Heart right ventricle (tissue), 16 donors: ENCODE data around the gene PRR23B. TPM values are rescaled to one million over a fixed set of nuclear protein-coding genes. Genes with fewer than 3 reads are reported as not detected.

Experiments used
- ATAC-seq, 8 donors: fragments of 200-7000 bp; cut with Tn5 transposase; one replicate each; pipeline ENCODE4 v1.9.1; 2020; ENCODE audit warnings: mild to moderate bottlenecking in 8 of 8, moderate library complexity in 8 of 8, moderate number of reproducible peaks in 1 of 8
- DNase-seq, 2 donors: peaks; one replicate each; pipeline ENCODE4 v3.0.0-alpha.2; 2020
- H3K27ac ChIP-seq, 10 donors: fragments of 200-600 bp; sonication (generic) in 2 of 10; one replicate each; pipeline versions ENCODE4 v1.5.0 to v1.8.0; 2020 to 2022; ENCODE audit warnings: mild to moderate bottlenecking in 3 of 10
- H3K27me3 ChIP-seq, 7 donors: fragments of 200-600 bp; one replicate each; pipeline ENCODE4 v1.8.0; 2021 to 2022; ENCODE audit warnings: mild to moderate bottlenecking in 2 of 7
- H3K36me3 ChIP-seq, 9 donors: fragments of 200-600 bp; sonication (generic) in 1 of 9; one replicate each; pipeline versions ENCODE4 v1.5.0 to v1.8.0; 2020 to 2022; ENCODE audit warnings: mild to moderate bottlenecking in 2 of 9
- H3K4me1 ChIP-seq, 9 donors: fragments of 200-600 bp; sonication (generic) in 1 of 9; one replicate each; pipeline versions ENCODE4 v1.5.0 to v1.8.0; 2020 to 2022; ENCODE audit warnings: mild to moderate bottlenecking in 4 of 9
- H3K4me3 ChIP-seq, 10 donors: fragments of 200-600 bp; sonication (generic) in 2 of 10; one replicate each; pipeline versions ENCODE4 v1.5.0 to v1.8.0; 2020 to 2022; ENCODE audit warnings: mild to moderate bottlenecking in 7 of 10, moderate library complexity in 2 of 10
- H3K9me3 ChIP-seq, 11 donors: fragments of 200-600 bp in 10 of 11; sonication (generic) in 2 of 11; one replicate each; pipeline versions ENCODE4 v1.5.0 to v1.8.0; 2013 to 2022; ENCODE audit warnings: mild to moderate bottlenecking in 2 of 11, control low read depth in 1 of 11, moderate library complexity in 1 of 11
- WGBS, 2 donors: extraction: QIAGEN DNeasy Blood & Tissue Kit; methylation state at CpG; one replicate each; pipeline ENCODE4 v1.1.7; 2013; ENCODE audit warnings: inconsistent platforms in 1 of 2; 5-methylcytosine and 5-hydroxymethylcytosine counted together
- intact Hi-C, 10 donors: fragments of 100-400 bp; cut with DNase I; formaldehyde crosslinking; loops; one replicate each; pipeline versions ENCODE4 v1.11.1 to v1.14.2; 2022
- polyA plus RNA-seq, 2 donors: library from polyadenylated mRNA; stranded (reverse); fragments of 200-250 nt; gene quantifications; one replicate each; pipeline ENCODE4 v1.2.3, GENCODE V29; 2013
- total RNA-seq, 10 donors: library from RNA; stranded (reverse); fragmentation: NEBNext Ultra II Directional in 3 of 10; extraction: Animal tissue kit (Norgen Biotek cat#: 25700) in 3 of 10; gene quantifications; one replicate each; pipeline versions ENCODE4 v1.2.1 to v1.2.4, GENCODE V29; 2021 to 2023
- TF ChIP-seq, protein P1 (sequence below), 9 donors: fragments of 200-600 bp; sonication (generic) in 2 of 9; IDR thresholded peaks; one replicate each; pipeline versions ENCODE4 v1.5.0 to v1.8.0; 2021 to 2022; ENCODE audit warnings: antibody characterized with exemption in 9 of 9, mild to moderate bottlenecking in 5 of 9, moderate library complexity in 1 of 9
- donor health status: Arrhythmogenic right ventricular cardiomyopathy.
- donor health status: ischemic (EF 13 %, LVEDD 7.1; RV severe dilation, severe dysfunction).
- donor health status: healthy with polysubstance abuse.
- donor health status: DM: no; HTN: yes; CAD: no.
- donor health status: DM: no; HTN: no; CAD: no.
- donor health status: ischemic (EF 25% LVEDD 6.9; RV normal size, moderate dysfunction).
- donor health status: ischemic (EF 25% LVEDD 5.7; RV mildly dilated, moderate dysfunction).
- donor health status: healthy.
- donor health status: DM: yes; HTN: yes; CAD: no.
- donor health status: Ischemic cardiomyopathy.
- donor health status: ischemic (EF 35%, LVEDD 5.7; RV mildly dilated, moderate dysfunction).
- donor health status: nonischemic (EF 11% LVEDD 7.7; RV severe dilation, severe dysfunction).
- donor health status: DM: yes; HTN: yes; CAD: no.
- donor health status: PGD.
- donor health status: ischemic (EF 29% LVEDD 5.4; RV normal size, mild dysfunction).
- donor health status: nonischemic (EF 23%, LVEDD 6.1; RV moderate dilation, normal function).

Gene PRR23B
- total and polyA plus RNA-seq, 12 donors: not detected

DNA sequence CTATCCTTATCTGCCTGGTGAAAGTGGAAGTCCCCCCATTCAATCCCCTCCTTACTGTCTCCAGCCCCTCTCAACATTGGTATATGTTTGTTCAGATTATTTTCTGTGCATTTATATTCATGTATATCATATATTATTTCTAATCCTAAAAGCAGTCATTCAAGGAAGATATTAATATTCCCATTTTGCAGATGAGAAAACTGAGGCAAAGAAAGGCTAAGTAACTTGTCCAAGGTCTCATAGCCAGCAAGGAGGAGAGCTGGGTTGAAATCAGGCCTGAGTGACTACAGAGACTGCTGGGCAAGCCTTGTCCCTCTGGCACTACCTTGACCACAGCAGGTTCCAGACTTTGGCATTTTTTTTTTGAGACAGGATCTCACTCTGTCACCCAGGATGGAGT lies 44.7 kb downstream of the PRR23B start:
- Histone ChIP-seq H3K9me3 (no peaks in the 10 kb centered on the region), H3K4me1 (no peaks in the 10 kb centered on the region), H3K27me3 (peaks cover 0 to 15% (median 9%) of the 10 kb centered on the region in 7 donors), H3K36me3 (no peaks in the 10 kb centered on the region), H3K4me3 (no peak overlapping the region), H3K27ac (no peak overlapping the region)
- TF ChIP-seq, protein P1, sequence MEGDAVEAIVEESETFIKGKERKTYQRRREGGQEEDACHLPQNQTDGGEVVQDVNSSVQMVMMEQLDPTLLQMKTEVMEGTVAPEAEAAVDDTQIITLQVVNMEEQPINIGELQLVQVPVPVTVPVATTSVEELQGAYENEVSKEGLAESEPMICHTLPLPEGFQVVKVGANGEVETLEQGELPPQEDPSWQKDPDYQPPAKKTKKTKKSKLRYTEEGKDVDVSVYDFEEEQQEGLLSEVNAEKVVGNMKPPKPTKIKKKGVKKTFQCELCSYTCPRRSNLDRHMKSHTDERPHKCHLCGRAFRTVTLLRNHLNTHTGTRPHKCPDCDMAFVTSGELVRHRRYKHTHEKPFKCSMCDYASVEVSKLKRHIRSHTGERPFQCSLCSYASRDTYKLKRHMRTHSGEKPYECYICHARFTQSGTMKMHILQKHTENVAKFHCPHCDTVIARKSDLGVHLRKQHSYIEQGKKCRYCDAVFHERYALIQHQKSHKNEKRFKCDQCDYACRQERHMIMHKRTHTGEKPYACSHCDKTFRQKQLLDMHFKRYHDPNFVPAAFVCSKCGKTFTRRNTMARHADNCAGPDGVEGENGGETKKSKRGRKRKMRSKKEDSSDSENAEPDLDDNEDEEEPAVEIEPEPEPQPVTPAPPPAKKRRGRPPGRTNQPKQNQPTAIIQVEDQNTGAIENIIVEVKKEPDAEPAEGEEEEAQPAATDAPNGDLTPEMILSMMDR (IDR thresholded peaks at IDR 0.05): no peak
- ATAC-seq (no peak), DNase-seq (no peak)
- intact Hi-C loops: no loop called here

GRCh38 chr3:138975351-138975750 lies 45.4 kb downstream of the PRR23B start:
- TF ChIP-seq, protein P1 (IDR thresholded peaks at IDR 0.05): no peak
- intact Hi-C loops: no loop called here
- H3K9me3 ChIP-seq: no peaks in the 10 kb centered on the region
- no peaks in the 10 kb centered on the region for H3K4me1 ChIP-seq
- DNase-seq (no peak), ATAC-seq (no peak)
- 87 to 89% methylated on average over 8 of the region's 8 CpGs for WGBS, 2 donors
- no peak overlapping the region for H3K27ac ChIP-seq
- no peak overlapping the region for H3K4me3 ChIP-seq
- H3K27me3 ChIP-seq: peaks cover 0 to 20% (median 12%) of the 10 kb centered on the region in 7 donors
- no peaks in the 10 kb centered on the region for H3K36me3 ChIP-seq

DNA sequence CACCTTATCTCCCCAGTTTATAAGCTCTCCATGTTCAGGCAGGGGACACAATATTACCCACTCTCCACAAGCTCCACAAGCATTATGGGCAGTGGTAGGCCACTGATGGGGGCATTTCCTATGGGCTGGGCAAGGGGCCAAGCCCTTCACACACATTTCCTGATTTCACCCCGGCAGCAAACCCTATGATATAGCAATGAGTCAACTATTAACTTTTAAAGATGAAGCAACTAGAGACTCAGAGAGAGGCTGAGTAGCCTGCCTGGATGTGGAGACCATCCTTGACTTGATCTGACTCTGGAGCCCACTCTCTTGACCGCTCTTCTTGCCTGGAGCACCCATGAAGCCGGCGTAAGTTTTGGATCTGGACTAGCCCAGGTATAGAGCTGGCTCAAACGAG lies 46.3 kb downstream of the PRR23B start:
- H3K27me3 ChIP-seq: peaks cover 0 to 27% (median 16%) of the 10 kb centered on the region in 7 donors
- no peaks in the 10 kb centered on the region for H3K4me1 ChIP-seq
- H3K9me3 ChIP-seq: no peaks in the 10 kb centered on the region
- ATAC-seq (no peak), DNase-seq (no peak)
- TF ChIP-seq, protein P1 (IDR thresholded peaks at IDR 0.05): no peak
- 81 to 82% methylated on average over 5 of the region's 5 CpGs for WGBS, 2 donors
- H3K36me3 ChIP-seq: no peaks in the 10 kb centered on the region
- H3K27ac ChIP-seq: no peak overlapping the region
- intact Hi-C loops: no loop called here
- H3K4me3 ChIP-seq: no peak overlapping the region

DNA sequence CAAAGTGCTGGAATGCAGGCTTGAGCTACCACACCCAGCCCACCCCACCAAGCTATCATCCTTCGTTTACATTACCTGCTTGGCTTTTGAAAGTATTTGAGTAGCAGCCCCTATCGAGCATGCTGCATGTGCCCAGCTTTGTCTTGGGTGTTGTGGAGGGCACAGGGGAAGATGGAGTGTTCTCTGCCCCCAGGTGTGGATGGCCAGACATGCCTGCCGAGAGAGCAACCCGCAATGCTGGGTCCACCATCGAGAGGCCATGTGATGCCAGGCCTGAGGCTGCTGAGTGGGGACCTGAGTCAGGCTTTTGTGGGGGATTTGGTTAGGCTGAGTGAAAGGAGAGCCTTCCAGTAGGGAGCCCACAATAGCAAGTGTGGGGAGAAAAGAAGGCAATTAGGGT lies 47.8 kb downstream of the PRR23B start:
- Histone ChIP-seq H3K27me3 (peaks cover 0 to 36% (median 26%) of the 10 kb centered on the region in 7 donors), H3K9me3 (no peaks in the 10 kb centered on the region), H3K36me3 (no peaks in the 10 kb centered on the region), H3K4me3 (no peak overlapping the region), H3K27ac (no peak overlapping the region), H3K4me1 (no peaks in the 10 kb centered on the region)
- intact Hi-C loops: no loop called here
- ATAC-seq (no peak), DNase-seq (no peak)
- TF ChIP-seq, protein P1 (IDR thresholded peaks at IDR 0.05): no peak
- WGBS, 2 donors: 85 to 86% methylated on average over 5 of the region's 5 CpGs
